GM19238 (cell line): ENCODE data around the gene B3GALT6.

ENCODE experiments used
- DNase-seq: peaks from one replicate; pipeline ENCODE4 v3.0.0; 2011; ENCODE audit warnings: low spot score; ENCODE audit not compliant: insufficient read length

B3GALT6 gene

DNA sequence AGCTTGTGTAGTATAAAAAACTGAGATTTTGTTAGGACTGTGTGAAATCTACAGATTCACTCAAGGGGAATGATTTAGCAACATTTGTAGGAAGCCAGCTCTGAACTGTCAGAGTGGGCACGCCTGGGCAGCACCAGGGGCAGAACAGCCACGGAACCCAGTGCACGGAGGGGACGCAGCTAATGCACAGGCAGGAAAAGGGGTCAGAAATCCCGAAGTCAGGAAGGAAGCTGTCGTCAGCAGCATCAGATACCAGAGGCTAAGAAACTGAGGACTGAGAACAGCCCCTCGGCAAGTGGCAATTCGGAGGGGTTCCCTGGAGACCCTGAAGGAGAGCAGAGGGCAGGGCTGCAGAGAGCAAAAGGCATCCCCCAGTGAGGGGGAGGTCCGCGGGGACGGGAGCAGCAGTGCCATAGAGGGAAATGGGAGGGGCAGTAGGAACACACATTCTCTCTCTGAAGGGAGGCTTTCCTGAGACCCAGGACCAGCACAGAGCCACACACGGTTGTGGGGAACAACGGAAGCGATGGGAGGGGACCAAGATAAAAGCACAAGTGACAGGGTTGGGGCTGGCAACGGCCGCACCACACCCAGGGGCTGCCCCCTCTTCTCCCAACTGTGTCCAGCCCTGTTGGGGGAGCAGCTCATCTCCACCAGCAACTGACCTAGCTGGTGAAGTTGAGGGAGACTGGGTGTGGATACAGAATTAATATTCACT is 29.0 kb downstream of the B3GALT6 start:
- DNase-seq = no peak

DNA sequence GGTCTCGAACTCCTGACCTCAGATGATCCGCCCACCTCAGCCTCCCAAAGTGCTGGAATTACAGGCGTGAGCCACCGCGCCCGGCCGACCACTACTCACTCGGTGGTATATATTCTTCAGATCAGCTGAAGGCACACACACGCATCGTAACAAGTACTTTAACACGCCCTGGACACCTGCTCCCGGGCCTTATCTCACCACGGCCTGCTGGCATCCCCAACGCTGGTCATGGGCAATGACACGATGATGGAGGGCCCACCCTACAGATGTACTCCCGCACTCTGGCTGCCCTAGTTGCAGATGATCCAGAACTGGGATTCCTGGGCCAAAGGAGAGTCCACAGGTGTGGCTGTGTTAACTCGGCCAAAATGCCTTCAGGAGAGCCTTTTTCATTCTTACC is 30.0 kb downstream of the B3GALT6 start:
- DNase-seq = no peak

DNA sequence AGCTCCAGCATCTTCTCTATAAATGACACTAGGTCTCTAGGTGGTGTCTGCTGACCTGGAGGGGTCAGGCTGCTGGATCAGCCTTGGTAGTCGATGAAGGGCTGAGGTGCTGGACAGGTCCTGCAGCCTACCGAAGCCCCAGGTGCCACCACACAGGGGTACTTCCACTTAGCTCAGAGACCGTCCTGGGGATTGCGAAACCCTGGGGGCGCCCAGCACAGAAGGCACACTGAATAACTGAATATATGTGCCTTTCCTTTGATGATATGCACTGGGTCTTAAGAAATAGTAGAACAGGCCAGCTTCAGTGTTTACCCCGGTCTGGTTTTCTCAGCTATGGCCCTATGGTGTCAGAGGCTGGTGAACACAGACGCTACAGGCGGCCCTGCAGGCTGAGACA is 30.7 kb downstream of the B3GALT6 start:
- DNase-seq = no peak

DNA sequence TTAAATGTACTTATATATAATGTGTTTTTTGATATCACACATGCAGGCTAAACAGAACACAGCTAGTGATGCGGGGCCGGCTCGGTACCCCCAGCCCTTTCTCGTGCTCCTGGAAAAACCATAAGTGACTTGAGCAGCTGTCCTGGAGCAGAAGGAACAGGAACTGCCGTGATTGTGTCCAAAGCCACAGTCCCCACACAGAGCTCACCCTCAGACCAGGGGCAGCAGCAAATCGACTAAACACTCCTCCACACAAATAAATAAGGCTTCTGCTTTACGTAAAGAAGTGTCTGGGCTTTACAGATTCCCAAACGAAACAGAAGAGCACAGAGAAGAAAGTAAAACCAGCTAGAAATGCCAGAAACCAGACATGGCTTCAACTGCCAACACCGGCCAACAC is 32.0 kb downstream of the B3GALT6 start:
- no peak for DNase-seq

DNA sequence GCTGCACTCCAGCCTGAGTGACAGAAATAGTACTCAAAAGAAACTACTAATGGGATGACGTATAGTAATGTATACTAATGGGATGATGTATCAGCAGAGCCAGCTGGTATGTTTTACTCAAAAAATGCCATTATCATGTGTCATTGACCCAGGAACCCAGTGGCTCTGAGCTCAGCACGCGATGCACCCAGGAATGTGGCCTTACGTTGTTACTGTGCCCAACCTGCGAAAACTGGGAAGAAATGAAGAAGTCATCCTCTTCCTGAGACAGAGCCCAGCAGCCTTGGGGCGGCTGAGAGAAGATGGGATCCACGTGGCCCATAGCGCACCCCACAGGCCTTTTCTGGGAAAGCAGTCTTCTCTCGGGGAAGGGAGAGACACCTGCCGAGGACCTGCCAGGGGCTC is 32.8 kb downstream of the B3GALT6 start:
- no peak for DNase-seq

DNA sequence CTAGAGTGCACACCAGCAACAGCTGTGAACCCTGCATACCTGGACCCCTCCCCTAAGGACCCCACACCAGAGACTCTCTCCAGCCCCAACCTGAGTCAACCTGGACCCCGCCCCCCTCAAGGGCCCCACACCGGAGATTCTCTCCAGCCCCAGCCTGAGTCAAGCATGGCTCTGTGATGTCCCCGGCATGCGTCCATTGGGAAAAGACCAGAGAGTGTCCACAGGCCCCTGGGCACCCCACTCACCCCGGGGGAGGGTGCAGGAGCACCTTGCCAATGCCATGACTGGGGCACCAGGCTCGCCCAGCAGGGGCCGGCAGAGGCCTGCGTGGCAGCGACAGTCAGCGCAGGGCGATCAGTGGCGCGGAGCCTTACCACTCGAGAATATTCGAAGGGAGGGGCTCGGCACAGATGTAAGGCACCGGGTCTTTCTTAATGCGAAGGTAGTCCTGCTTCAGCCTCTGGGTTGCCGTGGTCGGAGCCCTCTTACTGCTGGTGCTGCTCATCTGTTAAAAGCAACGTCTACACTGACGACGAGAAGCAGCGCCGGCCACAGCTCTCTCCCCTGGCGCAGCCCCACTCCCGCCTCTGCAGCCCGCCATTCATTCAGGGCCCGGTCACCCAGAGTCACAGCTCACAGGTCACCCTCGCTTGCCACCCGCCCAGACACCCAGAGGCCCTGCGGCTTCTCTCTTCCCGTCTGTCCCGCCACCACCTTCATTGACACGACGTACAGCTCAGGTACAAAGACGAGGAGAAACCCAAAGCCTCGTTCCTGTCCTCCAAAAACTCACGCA is 35.6 kb downstream of the B3GALT6 start:
- no peak for DNase-seq

DNA sequence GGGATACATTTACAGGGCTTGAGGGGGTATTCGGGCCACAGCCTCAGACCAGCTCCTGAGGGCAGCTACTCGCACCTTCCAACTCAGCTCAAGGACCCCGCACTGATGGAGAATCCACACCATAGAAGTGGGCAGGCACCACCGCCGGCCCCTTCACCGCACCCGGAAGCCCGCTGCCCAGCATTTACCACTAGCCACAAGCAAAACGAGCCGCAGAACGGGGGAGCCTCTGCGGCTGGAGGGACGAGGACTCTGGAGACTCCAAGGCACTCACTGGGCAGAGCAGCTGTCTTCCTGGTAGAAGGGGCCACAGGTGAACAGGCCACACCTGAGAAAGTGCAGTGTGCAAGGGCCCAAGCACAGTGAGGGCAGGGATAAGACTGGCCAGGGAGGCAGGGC is 36.2 kb downstream of the B3GALT6 start:
- DNase-seq = no peak

DNA sequence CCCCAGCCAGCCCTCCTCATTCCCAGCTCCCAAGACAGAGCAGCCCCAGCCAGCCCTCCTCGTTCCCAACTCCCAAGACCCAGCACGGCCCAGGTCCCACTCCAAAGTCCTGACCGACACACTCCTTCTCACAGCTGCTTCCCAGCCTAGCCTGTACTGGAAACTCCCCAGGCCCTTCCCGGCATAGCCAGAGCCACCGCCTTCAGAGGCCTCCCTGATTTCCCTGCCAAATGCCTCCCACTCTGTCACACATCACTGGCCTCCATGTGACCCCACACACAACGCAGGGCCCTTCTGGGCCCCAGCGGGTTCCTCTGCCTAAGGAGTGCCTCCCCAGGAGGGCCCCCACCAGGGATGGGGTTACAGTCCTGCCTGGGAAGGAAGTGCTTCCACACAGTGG is 38.8 kb downstream of the B3GALT6 start:
- no peak for DNase-seq

DNA sequence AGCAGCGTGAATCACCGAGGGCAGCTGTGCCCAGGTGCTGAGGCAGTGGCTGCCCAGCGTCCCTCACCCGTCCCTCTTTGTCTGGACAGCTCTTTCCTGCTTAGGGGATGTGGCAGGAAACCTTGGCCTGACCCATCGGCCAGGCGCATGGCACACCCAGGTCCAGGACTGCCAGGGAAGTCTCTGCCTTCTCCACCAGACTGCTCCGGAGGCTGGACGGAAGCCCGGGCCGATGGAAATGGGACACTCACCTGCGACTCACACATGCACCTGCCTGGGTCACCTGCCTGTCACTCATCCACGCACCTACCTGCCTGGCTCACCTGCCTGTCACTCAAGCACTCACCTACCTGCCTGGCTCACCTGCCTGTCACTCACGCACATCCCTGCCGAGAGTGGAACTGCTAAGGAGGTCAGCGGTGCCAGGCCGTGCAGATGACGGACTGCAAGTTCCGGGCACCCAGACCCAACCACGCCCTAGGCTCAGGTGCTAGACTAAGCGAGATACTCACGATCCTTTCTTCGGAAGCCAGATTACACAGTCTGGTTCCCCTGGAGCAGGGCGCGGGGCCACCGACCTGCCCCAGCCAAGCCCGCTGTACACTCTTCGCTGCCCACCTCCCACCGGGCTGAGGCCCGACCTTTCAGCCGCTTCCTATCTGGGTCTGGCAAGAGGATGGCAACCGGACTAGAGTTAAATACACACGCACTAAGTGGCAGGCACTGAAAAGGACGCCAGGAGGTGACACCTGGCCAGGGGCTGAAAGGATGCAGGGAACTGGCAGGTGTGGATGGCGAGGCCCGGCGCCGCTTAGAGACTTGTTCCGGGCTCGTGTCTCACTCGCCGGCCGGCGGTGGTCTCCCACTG is 40.5 kb downstream of the B3GALT6 start:
- DNase-seq = no peak

DNA sequence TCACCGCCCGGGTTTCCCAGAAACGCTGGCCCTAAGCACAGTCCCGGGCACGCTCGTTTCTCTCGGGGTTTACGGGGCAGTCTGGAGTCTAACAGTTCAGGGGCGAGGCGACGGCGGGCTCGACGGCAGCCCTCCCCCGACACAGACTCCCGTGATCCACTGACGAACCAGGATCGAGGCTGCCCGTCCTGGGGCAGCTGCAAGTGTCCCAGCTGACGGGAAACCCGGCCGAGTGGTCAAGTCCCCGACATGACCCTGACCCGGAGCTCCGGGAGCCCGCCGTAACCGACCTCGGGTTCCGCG is 41.1 kb downstream of the B3GALT6 start:
- no peak for DNase-seq

DNA sequence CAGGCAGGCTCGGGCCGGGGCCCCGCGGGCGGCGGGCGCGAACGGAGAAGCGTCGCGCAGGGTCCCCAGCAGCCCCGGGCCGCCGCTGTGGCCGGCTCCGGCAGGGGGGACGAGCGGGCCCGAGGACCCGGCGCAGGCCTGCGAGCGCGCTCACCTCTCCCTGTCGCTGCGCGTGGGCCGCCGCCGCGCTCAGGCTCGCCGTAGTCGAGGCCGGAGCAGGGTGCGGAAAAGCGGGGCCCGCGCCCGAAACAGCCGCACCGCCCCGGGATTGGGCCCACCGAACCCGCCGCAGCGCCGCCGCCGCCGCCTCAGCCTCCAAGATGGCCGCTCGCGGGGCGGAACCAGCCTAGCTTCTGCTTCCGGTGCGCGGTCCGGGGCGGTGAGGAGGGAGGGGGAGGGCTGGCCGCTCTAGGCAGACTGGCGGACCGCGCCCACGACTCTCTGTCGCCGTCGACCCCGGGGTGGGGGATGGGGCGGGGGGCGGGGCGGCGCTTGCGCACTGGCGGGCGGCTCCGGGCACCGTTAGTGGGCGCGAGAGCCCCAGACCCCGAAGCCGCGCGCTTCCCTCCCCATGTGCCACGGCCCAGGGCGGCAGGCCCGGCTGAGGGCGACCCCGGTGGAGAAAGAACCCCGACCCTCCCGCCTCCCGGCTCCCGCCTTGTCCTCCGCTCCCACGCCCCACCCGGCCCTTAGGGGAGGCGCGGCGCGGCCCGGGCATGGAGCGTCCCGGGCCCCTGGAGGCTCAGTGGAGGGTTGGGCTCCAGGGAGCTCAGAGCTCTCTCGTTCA is 41.7 kb downstream of the B3GALT6 start, which contains the start of gene UBE2J2:
Gene UBE2J2, minus strand, starts transcription at position 343 of the 787 bp plus-strand sequence. CDS start 5,862 bp downstream, outside the sequence.
- peak; percentile 99 for DNase-seq

DNA sequence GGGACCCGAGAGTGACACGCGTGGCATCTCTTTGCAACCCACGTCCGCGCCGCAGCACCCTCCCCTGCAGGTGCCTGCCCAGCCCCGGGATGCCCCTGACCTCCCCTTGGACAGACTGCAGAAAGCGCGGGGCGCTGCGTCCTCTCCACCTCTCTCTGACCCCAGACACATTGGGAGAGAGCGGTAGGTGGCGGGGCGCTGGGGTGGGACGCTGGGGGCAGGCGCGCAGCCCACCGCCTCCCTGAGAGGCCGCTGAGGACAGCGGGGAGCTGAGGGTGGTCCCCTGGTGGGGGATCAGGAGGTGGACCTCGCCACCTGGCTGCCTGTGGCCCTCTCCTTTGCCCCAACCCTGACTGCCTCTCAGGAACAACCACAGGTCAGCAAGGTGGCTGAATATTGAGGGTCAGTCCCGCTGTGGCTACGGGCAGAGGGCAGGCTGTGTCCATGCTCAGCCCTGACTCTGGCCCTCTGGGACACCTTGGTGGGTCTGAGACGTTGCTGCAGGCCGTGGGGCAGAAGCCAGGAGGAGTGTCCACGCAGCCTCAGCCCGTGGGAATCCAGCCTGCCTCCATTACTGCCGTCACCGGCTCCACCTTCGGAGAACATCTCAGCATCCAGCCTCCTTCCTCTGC is 42.4 kb downstream of the B3GALT6 start:
- DNase-seq = no peak

DNA sequence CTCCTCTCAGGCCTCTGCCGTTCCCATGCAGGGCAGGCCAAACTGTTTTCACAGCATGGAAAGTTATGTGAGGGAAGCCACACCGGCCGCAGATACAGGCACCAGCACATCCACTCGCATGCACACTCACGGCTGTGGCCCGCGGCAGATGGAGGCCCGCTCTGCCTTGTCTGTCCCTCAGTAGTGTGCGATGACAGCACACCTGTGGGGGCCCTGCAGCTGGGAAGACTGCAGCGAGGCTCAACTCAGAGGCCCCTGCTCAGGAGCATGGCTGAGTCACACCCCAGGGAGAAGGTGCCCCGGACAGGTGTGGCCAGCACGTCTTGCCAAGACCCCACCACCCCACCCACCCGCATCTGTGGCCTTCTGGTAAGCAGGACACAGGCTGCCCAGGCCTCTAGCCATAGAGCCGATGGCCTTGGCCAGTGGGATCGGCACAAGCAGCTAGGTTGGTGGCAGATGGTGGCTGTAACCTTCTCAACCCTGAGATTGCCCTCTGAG is 42.9 kb downstream of the B3GALT6 start:
- no peak for DNase-seq

DNA sequence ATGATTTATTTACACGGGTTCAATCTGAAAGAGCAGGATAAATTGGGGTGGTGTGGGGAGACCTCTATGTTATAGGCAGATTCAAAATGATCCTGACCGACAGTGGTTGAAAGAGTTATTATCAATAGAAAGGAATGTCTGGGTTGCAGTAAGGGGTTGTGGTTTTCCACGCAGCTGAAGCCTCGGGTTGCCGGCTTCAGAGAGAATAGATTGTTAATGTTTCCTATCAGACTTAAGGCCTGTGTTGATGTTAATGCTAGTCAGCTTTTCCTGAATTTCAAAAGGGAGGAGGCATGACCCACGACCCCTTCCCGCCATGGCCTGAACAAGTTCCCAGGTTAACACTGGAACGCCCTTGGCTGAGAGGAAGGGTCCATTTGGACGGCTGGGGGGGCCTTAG is 43.8 kb downstream of the B3GALT6 start:
- DNase-seq = no peak

DNA sequence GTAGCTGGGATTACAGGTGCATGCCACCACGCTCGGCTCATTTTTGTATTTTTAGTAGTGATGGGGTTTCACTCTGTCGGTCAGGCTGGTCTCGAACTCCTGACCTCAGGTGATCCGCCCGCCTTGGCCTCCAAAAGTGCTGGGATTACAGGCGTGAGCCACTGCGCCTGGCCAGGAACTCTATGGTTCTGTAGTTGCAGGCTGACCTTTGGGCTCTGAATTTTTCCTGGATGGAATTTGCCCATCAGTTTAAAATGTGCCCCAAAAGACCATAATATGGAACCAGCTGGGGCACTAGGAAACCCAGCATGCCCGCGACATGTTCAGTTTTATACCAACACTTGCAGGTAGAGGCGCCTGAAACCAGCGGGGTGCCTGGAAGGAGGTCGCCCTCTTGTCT is 46.6 kb downstream of the B3GALT6 start:
- DNase-seq = no peak

DNA sequence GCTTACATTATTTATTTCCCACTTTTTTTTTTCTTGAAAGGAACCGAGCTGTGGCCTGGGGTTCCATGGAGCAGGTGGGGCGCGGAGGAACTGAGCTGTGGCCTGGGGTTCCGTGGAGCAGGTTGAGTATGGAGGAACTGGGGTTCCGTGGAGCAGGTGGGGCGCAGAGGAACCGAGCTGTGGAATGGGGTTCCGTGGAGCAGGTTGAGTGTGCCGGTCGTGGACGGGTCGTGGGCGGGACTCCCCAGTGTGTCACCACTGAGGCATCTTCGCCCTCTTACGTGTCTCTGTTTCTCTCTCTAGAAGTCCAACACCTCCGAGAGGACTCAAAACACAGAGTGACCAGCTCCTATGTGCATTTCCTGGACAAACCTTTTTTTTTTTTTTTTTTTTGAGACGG is 47.0 kb downstream of the B3GALT6 start:
- DNase-seq = no peak

DNA sequence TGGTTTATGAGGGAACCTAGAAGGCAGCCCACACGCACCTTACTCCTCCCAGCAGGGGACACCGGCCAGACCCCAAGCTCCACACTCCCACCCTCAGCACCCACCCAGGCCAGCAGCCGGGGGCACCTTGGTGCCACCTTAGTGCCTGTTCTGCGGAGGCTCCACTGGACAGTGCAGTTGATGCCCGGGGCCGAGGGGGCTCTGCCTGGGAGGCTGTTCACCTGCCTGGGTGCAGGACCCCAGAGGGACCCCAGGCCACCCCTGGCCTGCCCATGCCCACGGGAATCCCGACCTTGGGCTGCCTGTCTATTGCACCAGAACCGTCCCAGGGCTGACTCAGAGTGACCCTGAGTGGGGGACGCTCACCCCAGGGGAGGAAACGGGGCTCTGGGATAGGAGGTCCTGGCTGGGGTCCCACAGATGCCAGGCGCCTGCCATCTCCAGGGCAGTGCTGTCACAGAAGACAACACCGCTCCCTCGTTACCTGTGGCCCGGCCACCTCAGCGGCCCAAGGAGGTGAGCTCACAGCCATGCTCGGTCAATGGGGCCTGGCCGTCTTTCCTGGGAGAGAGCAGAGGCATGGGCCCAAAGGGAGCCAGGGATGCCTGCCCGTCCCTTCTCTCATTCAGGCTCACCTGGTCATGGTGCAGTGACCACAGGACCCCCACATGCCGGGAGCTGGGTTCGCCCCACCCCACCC is 48.9 kb downstream of the B3GALT6 start:
- no peak for DNase-seq

DNA sequence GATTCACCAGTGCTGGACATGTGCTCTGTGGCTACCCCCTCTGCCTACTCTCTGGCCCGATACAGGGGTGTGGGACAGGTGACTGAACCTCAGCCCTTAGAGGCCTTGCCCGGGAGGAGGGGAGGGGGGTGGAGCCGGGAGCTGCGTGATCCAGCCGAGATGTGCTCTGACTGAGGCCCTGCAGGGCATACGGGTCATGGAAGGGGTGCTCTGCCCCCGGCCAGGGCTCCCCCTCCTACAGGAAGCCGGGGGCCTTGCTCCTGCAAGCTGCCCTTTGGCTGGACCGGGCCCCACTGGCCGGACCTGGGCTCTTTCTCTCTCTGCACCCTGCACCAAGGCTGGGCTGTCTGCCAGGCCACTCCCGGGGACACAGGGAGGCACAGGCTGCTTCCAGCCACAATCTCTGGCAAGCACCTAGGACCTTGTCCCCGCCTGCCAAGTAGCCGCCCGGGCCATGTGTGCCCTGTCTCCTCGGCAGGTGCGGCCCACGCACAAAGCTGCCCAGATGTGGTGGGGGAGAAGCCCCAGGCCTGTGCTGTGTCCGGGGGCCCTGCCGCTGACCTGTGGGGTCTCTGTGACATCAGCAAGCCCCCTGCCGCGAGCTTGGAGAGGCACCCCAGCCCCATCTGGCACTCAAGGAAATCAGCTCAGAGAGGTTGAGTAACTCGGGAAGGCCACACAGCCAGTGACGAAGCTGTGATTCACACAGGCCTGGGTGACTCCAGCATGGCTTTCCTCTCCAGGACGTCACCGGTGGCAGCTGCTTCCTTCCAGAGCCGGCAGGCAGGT is 49.7 kb downstream of the B3GALT6 start:
- DNase-seq = no peak

DNA sequence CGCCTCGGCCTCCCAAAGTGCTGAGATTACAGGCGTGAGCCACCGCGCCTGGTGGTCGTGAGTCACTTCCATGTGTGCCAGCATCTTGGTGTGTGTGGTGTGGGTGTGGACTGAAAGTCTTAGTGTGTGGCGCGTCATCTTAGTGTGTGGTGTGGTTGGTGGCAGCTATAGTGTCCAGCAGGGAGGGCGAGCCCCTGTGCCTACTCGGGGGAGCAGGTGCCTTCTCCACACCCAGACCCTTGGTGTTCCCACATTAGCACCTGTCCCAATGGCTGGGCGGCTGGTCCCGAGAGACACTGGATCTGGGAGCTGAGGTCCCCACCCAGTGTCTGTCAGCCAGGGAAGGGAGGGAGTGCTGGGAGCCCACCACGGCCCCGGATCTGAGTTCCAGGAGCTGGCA is 51.0 kb downstream of the B3GALT6 start:
- DNase-seq = no peak
